ENCODE data around the gene ATF7. TPM values are rescaled to one million over a fixed set of nuclear protein-coding genes. Genes with fewer than 3 reads are reported as not detected.

ATF7 gene
- polyA plus RNA-seq, 2 of the 4 experiments (the other 2 are of a cell fraction): 22.9 to 38.9 TPM

DNA sequence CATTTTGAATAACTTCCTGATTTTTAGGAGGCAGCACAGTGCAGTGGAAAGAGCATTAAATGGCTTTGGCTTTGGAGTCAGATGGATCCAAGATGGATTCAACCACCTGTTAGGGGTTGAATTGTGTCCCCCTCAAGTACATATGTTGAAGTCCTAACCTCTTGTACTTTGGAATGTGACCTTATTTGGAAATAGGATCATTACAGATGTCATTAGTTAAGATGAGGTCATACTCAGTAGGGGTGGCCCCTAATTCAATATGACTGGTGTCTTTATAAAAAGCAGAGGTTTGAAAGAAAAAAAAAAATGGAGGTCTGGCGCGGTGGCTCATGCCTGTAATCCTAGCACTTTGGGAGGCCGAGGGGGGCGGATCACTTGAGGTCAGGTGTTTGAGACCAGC, 30.9 kb upstream of the ATF7 start (continued):
- TF ChIP-seq, protein P1, sequence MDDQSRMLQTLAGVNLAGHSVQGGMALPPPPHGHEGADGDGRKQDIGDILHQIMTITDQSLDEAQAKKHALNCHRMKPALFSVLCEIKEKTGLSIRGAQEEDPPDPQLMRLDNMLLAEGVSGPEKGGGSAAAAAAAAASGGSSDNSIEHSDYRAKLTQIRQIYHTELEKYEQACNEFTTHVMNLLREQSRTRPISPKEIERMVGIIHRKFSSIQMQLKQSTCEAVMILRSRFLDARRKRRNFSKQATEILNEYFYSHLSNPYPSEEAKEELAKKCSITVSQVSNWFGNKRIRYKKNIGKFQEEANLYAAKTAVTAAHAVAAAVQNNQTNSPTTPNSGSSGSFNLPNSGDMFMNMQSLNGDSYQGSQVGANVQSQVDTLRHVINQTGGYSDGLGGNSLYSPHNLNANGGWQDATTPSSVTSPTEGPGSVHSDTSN (IDR thresholded peaks at IDR 0.05): no peak
- TF ChIP-seq RNF2 (IDR thresholded peaks at IDR 0.05; ENCODE audit: borderline replicate concordance, low read depth) (no peak), POLR2A (IDR thresholded peaks at IDR 0.05; ENCODE audit: low read length) (no peak), EHF (CRISPR knock-in tag; IDR thresholded peaks at IDR 0.05) (no peak)

DNA sequence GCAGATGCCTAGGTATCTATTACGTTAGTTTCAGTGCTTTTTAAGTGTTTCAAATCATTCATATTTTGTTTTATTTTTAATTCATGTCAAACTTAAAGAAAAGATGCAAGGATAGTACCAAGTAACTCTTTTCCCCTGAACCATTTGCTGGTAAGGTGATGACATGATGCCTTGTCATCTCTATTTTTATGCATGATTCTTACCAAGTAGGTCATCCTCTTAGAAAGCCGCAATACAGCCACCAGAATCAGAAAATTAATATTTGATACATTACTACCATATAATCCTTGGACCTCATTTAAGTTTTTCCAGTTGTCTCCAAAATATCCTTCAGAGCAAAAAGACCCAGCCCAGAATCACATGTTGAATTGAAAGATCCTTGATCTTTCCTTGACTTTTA, 27.4 kb upstream of the ATF7 start:
- ChIA-PET CTCF (interaction anchor here (2.9 kb wide), 1 partner anchor 22 kb away, joined by 15 read pairs; the partner anchor contains the start of gene ATP5MC2), POLR2A (no interaction called here)
- TF ChIP-seq ZC3H11A (IDR thresholded peaks at IDR 0.05) (no peak), EP300 (IDR thresholded peaks at IDR 0.05) (no peak), HOXB13 (CRISPR knock-in tag; IDR thresholded peaks at IDR 0.05; ENCODE audit: low read depth) (no peak), ZNF302 (CRISPR knock-in tag; IDR thresholded peaks at IDR 0.05) (no peak), CEBPB (IDR thresholded peaks at IDR 0.05) (no peak), FOSB (CRISPR knock-in tag; IDR thresholded peaks at IDR 0.05) (no peak), CHD4 (IDR thresholded peaks at IDR 0.05; ENCODE audit: borderline replicate concordance) (no peak), EHF (CRISPR knock-in tag; IDR thresholded peaks at IDR 0.05) (no peak), KDM5A (IDR thresholded peaks at IDR 0.05) (no peak), PHF8 (IDR thresholded peaks at IDR 0.05; ENCODE audit: borderline replicate concordance, low read depth) (no peak), MYC (IDR thresholded peaks at IDR 0.05; ENCODE audit: borderline replicate concordance, low read length) (no peak), ZSCAN20 (CRISPR knock-in tag; IDR thresholded peaks at IDR 0.05) (no peak), RFX5 (IDR thresholded peaks at IDR 0.05) (no peak), RNF2 (IDR thresholded peaks at IDR 0.05; ENCODE audit: borderline replicate concordance, low read depth) (no peak), CBX8 (IDR thresholded peaks at IDR 0.05) (no peak)
- TF ChIP-seq, protein P2, sequence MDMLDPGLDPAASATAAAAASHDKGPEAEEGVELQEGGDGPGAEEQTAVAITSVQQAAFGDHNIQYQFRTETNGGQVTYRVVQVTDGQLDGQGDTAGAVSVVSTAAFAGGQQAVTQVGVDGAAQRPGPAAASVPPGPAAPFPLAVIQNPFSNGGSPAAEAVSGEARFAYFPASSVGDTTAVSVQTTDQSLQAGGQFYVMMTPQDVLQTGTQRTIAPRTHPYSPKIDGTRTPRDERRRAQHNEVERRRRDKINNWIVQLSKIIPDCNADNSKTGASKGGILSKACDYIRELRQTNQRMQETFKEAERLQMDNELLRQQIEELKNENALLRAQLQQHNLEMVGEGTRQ (IDR thresholded peaks at IDR 0.05): no peak
- TF ChIP-seq, protein P3, sequence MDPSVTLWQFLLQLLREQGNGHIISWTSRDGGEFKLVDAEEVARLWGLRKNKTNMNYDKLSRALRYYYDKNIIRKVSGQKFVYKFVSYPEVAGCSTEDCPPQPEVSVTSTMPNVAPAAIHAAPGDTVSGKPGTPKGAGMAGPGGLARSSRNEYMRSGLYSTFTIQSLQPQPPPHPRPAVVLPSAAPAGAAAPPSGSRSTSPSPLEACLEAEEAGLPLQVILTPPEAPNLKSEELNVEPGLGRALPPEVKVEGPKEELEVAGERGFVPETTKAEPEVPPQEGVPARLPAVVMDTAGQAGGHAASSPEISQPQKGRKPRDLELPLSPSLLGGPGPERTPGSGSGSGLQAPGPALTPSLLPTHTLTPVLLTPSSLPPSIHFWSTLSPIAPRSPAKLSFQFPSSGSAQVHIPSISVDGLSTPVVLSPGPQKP (IDR thresholded peaks at IDR 0.05; ENCODE audit: low read depth, low read length): no peak
- TF ChIP-seq, protein P1 (IDR thresholded peaks at IDR 0.05): no peak
- TF ChIP-seq, protein P4, sequence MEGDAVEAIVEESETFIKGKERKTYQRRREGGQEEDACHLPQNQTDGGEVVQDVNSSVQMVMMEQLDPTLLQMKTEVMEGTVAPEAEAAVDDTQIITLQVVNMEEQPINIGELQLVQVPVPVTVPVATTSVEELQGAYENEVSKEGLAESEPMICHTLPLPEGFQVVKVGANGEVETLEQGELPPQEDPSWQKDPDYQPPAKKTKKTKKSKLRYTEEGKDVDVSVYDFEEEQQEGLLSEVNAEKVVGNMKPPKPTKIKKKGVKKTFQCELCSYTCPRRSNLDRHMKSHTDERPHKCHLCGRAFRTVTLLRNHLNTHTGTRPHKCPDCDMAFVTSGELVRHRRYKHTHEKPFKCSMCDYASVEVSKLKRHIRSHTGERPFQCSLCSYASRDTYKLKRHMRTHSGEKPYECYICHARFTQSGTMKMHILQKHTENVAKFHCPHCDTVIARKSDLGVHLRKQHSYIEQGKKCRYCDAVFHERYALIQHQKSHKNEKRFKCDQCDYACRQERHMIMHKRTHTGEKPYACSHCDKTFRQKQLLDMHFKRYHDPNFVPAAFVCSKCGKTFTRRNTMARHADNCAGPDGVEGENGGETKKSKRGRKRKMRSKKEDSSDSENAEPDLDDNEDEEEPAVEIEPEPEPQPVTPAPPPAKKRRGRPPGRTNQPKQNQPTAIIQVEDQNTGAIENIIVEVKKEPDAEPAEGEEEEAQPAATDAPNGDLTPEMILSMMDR (IDR thresholded peaks at IDR 0.05): no peak
- TF ChIP-seq, protein P5, sequence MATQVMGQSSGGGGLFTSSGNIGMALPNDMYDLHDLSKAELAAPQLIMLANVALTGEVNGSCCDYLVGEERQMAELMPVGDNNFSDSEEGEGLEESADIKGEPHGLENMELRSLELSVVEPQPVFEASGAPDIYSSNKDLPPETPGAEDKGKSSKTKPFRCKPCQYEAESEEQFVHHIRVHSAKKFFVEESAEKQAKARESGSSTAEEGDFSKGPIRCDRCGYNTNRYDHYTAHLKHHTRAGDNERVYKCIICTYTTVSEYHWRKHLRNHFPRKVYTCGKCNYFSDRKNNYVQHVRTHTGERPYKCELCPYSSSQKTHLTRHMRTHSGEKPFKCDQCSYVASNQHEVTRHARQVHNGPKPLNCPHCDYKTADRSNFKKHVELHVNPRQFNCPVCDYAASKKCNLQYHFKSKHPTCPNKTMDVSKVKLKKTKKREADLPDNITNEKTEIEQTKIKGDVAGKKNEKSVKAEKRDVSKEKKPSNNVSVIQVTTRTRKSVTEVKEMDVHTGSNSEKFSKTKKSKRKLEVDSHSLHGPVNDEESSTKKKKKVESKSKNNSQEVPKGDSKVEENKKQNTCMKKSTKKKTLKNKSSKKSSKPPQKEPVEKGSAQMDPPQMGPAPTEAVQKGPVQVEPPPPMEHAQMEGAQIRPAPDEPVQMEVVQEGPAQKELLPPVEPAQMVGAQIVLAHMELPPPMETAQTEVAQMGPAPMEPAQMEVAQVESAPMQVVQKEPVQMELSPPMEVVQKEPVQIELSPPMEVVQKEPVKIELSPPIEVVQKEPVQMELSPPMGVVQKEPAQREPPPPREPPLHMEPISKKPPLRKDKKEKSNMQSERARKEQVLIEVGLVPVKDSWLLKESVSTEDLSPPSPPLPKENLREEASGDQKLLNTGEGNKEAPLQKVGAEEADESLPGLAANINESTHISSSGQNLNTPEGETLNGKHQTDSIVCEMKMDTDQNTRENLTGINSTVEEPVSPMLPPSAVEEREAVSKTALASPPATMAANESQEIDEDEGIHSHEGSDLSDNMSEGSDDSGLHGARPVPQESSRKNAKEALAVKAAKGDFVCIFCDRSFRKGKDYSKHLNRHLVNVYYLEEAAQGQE (IDR thresholded peaks at IDR 0.05): no peak
- Histone ChIP-seq H3K9me3 (no peaks in the 10 kb centered on the region), H3K4me2 (no peak overlapping the region), H3K4me1 (peaks cover 16% of the 10 kb centered on the region), H3K27ac (no peak overlapping the region), H3K4me3 (no peak overlapping the region)
- no peak for FAIRE-seq
- no peak for DNase-seq (ENCODE audit: low read depth in 1 of 2, low spot score in 1 of 2)
- ATAC-seq: no peak
- 97% methylated on average over 2 of the region's 2 CpGs for WGBS (ENCODE audit: missing lambda C conversion rate)
